Putamen (tissue), 1 donor: Measurements from ENCODE around the gene CHMP6.

Source experiments
- DNase-seq: peaks from one replicate; pipeline ENCODE4 v3.0.0-alpha.2; 2016; ENCODE audit warnings: low spot score

CHMP6 gene

DNA sequence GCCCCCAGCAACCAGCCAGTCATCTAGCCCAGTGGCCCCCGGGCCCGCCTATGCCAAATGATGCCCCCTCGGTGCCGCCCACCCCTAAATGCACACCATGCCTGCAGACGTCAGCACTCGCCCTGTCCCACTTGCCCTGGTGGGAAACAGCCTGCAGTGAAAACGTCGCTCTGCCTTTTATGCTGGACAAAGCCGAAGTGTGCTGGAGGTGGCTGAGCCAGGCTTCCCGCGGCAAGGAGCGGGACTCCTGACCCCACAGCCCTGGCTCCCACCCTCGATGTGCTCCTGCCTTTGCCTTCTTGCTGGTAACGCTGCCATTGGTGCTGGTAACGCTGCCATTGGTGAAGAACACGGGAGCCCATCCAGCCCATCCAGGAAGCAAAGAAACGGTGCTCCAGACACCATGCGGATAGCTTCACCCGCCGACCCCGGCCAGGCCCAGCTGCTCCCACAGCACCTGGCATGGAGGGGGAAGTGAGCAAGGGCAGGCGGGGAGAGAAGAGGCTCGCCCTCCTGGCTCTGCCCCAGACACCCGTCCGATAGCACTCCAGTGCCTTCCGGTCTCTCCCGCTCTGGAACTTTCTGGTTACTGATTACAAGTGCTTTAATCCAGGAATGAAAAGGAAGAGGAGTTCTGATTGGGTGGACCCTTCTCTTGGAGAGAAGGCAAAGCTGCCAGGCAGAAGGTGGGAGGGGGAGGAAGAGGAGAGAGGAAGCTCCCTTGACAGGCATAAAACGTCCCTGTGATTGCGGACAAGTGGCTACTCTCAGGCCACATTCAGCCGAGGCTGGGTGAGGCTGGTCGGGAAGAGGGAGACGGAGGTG lies 39.3 kb downstream of the CHMP6 start:
- DNase-seq: no peak

DNA sequence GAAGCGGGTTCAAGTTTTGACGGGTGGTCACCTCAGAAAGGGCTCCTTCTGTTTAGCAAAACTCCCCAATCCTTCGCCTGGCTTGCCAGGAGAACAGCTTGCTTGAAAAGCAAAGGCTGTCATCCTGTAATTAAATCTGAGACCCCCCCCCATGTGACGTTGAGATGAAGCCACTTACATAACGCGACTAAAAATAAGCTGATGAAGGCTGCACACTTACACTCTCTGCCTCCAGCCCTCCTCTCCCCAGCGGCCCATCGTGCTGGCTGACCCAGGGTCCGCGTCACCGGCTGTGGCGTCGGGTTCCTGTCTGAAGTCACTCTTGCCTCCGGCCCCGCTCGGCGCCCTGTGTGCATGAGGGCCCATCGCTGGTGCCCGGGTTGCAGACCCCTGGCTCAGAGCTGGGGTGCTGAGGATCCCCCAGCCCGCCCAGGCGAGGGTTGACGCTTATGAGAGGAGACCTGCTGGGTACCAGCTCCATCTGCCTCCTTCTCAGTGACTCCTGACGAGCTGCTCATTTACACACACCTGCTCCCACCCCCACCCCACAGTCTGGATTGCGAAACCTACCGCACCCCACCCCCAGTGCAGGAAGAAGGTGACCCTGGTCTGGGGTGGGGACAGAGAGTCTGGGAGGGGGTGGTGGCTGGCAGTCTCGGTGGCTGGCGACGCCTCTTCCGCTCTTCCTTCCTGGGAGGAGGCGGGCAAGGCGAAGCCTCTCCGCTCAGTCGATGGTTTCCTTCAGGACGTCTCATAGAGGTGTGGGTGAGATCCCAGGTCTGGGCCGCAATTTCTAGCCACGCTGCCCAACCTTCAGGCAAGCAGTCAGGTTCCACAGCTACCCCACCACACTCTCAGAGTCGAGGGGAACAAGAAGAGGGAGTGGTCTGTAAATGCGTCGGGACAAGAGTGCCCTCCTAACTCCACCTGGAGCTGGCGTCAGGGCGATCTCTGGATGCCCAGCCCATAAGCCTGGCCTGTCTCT lies 40.2 kb downstream of the CHMP6 start:
- no peak for DNase-seq

DNA sequence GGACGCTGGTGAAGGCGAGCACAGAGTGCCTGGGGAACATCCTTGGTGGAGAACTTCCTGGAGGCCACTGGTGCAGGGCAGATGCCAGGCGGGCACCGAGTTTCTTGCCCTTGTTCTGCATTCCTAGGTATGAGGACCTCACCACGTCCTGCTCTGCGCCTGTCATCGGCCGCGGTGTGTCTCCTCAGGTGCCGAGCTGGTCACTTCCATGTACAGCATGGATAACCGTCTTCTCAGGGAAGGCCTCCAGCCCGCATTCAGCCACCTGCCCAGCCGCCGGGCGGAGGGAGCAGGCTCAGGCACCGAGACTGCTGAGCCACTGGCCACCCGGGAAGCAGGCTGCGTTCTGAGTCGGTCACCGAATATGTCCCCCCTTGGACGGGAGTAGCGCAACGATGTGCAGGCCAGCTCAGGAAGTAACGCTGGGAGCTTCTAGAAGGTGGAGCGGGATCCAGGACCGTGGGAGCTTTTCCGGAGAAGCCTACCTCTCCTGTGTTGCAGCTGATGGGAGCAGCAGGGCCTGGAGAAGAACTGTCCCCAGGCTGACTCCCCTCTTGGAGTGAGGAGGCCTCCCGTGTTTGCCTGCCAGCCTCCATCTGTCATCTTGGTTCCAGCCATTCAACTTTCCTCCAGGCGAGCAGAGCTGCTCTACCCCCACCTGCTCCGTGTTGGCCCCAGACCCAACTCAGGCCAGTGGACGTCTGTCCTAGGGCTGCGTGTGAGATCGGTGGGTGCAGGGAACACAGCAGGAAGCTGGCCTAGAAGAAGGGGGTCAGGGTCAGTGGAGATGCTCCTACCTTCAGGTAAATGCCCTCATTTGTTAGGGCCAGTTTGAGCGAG lies 41.2 kb downstream of the CHMP6 start:
- no peak for DNase-seq

DNA sequence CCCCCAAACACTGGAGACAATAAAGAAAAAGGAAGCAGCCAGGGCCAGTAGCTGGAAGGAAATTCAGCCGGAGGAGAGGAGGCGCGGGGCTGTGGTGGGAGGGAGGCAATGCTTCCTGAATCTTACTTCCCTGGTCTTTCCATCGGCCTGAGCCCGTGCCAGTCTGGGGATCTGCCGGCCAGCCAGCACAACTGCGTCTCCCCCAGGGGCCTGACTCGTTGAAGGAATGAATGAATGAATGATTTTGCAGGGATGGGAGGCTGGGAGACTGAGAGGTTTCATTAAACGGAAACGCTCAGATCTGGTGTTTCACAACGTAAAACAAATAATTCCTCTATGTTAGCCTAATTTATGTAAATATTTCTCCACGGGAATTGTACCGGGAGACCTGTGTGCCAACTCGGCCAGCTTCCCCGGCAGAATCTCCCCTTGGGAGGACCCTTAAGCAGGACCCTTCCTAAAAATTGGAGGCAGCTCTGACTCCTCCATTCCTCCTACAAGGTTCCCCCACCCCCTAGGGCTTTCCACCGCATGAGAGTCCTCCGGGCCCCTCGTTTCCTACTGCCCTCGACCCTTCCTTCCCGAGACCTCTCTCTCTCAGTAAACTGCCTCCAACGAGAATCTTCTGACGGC lies 42.0 kb downstream of the CHMP6 start:
- DNase-seq: no peak

DNA sequence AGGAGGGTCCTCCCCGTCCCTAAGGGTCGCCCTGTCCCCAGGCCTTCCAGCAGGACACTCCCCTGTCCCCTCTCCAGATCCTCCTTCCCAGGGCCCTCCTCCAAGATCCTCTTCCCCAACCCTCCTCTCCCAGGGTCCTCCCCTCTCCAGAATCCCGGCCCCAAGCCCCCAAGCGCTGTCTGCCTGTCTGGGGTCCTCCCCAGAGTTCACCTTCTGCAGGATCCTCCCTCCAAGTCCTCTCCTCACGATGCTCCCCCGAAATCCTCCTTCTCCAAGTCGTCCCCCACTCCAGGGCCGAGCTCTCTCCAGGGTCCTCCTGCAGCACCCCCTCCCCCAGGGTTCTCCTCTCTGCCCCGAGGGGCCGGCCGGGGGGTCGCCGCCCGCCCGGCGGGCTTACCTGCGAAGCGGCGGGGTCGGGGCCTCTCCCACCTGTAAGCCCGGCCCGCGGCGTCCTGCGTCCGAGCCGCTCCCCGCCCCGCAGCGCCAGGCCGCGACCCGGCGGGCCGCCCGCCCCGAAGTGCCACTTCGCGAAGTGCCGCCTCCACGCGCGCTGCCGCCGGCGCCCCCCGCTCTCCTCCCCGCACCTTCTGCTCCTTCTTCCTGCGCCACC lies 42.6 kb downstream of the CHMP6 start:
- no peak for DNase-seq

DNA sequence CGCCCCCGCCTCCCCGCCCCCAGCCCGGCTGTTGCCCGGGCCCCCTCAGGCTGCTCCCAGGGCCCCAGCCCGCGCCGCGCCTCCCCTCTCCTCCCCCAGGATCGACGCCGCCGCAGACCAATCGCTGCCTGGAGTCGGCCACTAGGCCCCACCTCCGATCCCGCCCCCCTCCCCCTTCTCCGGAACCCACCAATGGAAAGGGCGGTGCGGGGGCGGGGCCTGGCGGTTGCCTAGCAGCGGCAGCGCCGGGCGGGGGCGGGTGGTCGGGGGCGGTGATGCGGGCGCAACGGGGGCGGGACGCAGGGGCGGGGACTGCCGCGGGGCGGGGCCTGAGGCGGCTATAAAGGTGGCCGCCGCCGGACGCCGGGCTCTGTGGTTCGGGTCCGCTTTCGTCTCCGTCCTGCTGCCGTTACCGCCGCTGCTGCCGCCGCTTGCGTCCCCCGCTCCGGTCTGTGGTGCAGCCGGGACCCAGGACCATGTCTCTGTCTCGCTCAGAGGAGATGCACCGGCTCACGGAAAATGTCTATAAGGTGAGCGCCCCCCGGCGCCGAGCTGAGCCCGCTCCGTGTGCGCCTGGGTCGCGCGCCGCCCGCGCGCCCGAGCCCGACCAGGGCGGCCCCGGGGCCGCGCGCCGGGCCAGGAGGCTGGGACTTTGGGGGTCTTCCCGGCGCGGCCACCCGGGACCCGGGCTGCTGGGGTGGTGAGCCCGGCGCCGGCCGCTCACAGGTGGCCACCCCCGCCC lies 43.3 kb downstream of the CHMP6 start, which contains the start of gene BAIAP2:
TSS of gene BAIAP2 (plus strand) at position 373 of the 742 bp plus-strand sequence. CDS start at position 477, 104 bp downstream.
- peak; percentile 96 for DNase-seq

DNA sequence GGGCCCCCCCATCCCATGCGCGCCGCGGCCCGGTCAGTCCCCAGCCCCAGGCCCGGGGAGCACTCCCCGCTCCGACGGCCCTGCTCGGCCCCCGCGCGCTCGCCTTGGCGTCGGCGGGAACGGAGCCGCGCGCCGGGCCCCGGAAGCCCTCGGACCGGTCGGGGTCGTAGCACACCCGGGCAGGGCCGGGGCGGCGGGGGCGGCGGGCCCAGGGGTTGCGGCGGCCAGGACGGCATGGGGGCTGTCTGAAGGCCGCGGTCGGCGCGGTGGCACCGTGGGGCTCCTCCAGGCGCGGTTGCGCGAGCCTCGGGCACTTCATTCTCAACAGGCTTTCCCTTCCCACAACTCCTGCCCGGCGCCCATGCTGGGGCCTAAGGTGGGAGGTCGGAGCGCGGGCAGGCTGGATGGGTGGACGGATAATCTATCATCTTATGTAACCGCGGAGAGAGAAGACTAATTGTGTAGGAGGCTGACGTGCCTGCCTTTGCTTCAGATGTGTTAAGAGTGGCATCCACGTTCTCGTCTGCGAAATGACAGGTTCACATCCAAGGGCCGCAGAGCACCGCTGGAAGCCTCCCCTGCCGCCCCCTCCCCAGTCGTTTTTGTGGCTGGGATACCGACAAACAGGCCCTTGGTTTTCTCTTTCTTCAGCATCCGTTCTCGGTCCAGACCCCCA lies 44.0 kb downstream of the CHMP6 start:
- DNase-seq: no peak

DNA sequence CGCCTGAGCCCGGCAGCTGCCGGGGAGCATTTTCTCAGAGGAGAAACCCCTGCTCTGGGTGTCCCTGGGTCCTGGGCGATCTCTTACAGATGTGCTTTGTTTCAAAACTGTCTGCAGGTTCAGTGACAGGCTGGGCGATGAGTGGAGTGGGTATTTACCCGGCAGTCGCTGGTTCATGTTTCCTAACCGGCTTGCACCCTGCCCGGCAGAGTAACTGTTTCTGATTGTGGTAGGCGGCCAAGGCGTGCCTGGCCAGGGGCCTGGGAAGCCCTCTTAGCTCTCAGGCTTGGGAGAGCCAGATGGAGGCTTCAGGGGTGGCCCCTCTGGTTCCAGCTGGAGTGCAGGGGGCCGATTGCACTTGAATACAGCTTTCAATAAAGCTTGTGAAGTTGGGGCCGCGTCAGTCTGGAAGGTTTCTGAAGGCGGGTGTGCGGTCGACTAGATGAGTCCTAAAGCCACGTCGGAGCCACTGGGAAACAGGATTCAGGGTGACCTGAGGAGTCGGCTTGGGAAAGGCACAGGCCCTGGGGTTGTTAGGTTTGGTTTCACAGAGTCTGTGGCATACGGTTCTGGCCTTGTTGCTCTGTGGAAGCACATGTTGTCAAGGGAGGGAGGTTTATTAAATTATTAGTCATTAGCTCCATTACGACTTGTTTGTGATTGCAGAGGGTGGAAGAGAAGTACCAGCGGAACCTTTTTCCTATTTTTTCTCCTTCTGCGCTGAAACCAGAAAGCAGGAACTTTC lies 44.7 kb downstream of the CHMP6 start:
- DNase-seq: no peak

DNA sequence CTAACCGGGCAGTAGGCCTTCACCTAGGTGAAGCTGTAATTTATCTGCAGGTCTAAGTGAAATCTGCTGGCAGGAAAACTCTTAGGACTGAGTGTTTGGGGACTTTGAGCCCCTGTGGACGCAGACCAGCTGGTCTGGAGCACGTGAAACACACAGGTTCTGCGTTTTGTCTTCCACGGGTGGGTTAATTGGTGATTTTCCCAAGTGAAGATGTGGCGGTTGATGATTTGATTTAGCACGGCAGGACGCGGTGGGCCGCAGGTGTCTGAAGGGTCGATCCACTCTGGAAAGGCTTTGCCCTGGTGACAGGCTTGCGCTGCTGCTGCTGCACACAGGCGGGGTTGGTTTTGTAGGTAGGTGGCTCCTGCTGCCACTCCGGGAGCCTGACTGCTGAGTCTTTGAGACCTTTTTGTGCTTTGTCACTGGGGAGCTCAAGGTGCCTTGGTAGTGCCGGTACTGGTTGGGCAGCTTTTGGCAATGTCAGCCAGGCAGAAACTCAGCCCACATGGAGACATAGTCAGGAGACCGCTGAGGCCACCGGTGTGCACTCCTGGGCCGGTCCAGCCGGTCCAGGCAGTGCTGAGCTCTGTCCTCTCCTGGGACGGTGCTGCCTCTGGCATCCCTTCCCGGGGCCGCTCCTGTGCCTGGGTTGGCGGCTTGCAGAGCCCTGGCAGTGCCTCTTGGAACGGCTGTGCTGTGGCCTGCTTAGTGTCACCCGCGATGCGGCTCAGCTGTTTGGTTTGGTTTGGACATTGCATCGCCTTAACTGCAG lies 45.6 kb downstream of the CHMP6 start:
- DNase-seq: no peak

DNA sequence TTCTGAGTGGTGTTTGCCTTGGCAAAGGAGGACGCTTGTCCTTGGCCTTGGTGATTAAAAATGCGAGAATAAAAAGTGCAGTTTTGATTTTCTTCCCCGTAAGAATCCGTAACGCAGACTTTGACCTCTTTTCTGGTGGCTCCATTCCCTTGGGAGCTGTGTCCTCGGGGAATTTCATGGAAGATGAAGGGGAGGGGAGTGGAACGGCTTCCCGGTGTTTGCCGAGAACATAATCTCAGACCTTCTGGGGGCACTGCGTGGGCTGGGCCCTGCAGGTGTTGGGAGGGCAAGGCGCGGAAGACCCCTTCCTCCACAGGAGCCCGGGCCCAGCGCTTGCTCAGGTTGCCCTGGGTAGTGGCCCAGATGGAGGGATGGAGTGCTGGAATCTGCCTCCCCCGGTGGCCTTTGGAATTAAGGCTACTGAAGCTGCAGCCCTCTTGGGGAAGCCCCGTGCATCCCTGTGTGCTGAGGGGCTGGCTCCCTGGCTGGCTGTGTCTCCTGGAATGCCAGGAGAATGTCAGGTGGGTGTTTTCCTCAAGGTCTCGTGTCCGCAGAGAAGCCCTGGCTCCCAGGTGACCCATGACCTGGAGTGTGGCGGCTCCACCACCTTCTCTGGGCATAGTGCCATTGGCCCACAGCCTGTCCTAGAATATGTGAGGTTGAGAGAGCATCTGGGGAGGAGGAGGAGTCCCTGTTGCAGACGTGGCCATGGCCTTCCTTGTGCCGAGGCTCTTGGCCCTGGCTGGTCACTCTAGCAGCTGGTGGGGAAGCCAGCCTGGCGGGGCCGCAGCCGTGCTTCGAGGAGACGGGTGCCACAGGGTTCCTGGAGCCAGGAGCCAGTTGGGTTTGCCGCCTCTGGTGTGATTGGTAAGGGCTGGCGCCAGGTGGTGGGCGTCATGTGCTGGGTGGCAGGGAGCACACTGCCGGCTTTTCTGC lies 46.4 kb downstream of the CHMP6 start:
- no peak for DNase-seq

DNA sequence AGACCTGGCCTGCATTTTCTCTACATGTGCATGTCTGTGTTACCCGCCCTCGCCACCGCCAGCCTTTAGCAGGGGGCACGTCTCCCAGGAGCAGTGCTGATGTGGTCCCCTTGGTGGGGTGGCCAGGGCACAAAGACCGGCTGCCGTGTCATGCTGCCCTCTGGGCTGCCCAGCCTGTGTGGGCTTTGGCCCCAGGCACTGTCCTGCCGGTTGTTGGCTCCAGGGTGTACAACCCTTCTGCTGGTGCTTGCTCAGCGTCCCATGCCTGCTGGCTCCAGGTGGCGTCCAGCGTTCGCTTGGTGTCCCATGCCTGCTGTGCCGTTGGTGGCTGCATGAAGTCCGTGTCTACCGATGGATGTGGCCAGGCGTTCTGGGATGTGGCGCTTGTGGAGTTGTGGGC lies 47.5 kb downstream of the CHMP6 start:
- DNase-seq: no peak

DNA sequence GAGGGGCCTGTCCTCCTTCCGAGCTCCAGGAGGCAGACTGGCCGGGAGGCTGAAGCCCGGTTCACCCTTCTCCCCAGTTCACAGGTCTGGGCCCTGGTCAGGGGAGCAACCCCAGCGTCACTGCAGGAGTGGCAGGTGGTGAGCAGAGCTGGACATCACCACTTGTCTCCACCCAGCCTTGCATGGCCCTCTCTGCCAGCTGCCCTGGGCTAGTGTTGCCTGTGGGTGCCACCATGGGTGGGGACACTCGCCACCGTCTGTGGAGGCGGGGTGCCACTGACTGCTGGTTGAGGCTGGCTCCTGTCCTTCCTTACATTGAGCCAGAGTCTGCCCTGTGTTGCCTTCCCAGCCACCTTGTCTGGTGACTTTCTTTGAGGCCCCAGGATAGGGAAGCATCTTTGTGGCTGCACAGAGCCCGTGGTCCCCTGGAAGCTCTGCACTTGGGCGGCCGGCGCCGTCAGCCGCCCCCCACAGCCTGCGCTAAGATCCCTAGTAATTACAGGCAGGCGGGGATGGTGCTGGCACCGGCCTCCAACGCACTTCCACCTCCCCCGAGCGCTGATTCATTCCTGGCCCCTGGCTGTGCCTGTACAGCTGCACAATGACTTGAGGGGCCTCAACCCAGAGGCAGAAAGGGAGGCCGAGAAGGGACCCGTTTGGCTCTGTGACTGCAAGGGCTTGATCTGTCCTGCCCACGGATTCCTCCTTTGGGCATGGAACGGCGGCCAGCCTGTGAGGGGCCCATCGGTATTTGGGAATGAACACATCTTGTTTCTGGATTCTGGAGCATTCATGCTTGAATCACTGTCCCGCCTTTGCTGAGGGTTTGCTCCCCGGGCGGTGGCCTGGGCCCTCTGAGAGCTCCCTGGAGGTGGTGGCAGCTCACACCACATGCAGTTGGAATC lies 48.5 kb downstream of the CHMP6 start:
- DNase-seq: no peak

DNA sequence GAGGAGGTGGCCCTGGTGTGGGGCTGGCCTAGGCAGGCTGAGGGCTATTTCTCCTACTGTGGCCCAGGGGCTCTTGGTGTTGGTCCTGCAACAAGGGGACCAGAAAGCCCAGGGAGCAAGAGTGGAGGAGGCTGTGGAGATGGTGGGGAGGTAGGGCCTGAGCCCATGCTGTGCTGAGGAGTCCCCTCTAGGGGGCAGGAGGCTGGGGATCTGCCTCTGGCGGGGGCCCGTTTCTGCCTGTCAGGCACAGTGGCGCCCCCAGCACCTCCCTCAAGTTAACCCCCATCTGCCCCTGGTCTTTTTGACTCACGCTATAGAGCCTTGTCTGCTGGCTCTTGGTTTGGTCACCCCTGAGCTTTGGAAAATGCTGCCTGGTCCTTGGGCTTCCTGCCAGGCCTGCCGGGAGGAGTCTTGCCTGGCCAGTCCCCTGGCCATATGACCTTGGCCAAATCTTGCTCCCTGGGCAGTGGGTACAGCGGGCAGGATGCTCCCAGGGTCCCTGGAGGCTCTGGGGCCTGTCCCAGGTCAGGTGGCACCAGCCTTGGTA lies 49.2 kb downstream of the CHMP6 start:
- no peak for DNase-seq

DNA sequence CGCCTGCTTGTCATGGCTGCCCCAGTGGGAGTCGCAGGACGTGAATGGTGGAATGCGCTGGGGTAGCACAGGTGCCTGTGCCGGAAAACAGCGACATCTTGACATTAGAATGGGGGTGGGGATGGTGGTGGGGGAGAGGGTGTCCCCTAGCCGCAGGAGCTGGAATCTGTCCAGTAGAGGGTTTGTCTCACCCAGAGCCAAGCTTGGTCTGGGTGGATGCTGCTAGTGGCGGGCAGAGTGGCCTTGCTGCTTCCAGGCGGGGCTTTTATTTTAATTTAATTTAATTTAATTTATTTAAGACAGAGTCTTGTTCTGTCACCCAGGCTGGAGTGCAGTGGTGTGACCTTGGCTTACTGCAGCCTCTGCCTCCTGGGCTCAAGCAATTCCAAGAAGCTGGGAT lies 51.0 kb downstream of the CHMP6 start:
- no peak for DNase-seq

DNA sequence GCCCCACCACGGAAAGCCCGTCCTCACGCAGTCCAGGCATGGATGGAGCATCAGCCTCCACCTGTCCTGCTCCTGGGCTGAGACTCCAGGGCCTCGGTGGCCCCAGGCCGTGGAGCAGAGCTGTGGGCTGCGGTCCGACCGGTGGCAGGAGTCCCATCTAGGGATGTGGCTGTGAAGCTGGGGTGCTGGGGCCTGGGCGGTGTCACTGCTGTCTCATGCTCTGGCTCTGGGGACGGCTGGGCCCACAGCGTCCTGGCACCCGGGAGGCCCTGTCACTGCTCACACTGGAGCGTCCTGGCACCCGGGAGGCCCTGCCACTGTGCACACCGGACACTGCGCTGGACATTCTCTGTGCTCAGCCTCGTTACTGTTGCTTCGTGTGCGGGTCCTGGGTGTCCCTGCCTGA lies 51.7 kb downstream of the CHMP6 start:
- DNase-seq: no peak
